Gastroesophageal sphincter (tissue), 4 donors: ENCODE measurements around the gene TEX26. TPM values are rescaled to one million over a fixed set of nuclear protein-coding genes. Genes with fewer than 3 reads are reported as not detected.

Experiments used
- ATAC-seq: fragments of 150-250 bp; one replicate; pipeline ENCODE4 v1.9.1; 2016; ENCODE audit warnings: mild to moderate bottlenecking, moderate library complexity
- H3K27ac ChIP-seq, 4 donors: fragments of 200-600 bp; sonication (generic) in 3 of 4; 1 replicate in 3 of 4; 2 replicates in 1 of 4; pipeline ENCODE4 v1.5.1; 2016 to 2019
- H3K27me3 ChIP-seq: fragments of 200-600 bp; sonication (generic); one replicate; pipeline ENCODE4 v1.5.1; 2019
- H3K36me3 ChIP-seq, 2 donors: fragments of 200-600 bp; sonication (generic); one replicate each; pipeline ENCODE4 v1.5.1; 2019; ENCODE audit warnings: control low read depth in 1 of 2
- H3K4me1 ChIP-seq, 3 donors: fragments of 200-600 bp; sonication (generic); 1 replicate in 2 of 3; 2 replicates in 1 of 3; pipeline ENCODE4 v1.5.1; 2016 to 2019; ENCODE audit warnings: control low read depth in 2 of 3
- H3K4me3 ChIP-seq, 2 donors: fragments of 200-600 bp; sonication (generic); one replicate each; pipeline ENCODE4 v1.5.1; 2019; ENCODE audit warnings: mild to moderate bottlenecking in 1 of 2, moderate library complexity in 1 of 2
- H3K9me3 ChIP-seq, 3 donors: fragments of 200-600 bp; sonication (generic); one replicate each; pipeline ENCODE4 v1.5.1; 2017 to 2019; ENCODE audit warnings: control low read depth in 2 of 3
- EP300 ChIP-seq: sonication (generic); formaldehyde crosslinking; IDR thresholded peaks from one replicate; pipeline ENCODE4 v1.6.1; 2017; ENCODE audit warnings: antibody characterized with exemption, mild to moderate bottlenecking
- POLR2A ChIP-seq, 2 donors: fragments of 450-650 bp; IDR thresholded peaks; one replicate each; pipeline ENCODE4 v1.6.1; 2017; ENCODE audit warnings: antibody characterized with exemption in 2 of 2, mild to moderate bottlenecking in 2 of 2, moderate library complexity in 1 of 2
- POLR2AphosphoS5 ChIP-seq: sonication (generic); formaldehyde crosslinking; IDR thresholded peaks from one replicate; pipeline ENCODE4 v1.6.1; 2017; ENCODE audit warnings: antibody characterized with exemption
- WGBS, 2 donors: methylation state at CpG; one replicate each; pipeline ENCODE4 v1.1.5; 2018; ENCODE audit warnings: low coverage in 1 of 2; 5-methylcytosine and 5-hydroxymethylcytosine counted together
- total RNA-seq, 4 donors: library from RNA; depleted of rRNA; stranded (reverse); fragments of >200 nt; gene quantifications; one replicate each; pipeline ENCODE4 v1.1.0, GENCODE V29; 2016
- TF ChIP-seq, protein P1 (sequence below), 4 experiments: fragments of 200-600 bp in 2 of 4; fragments of 450-650 bp in 2 of 4; sonication (generic) in 1 of 4; IDR thresholded peaks; one replicate each; pipeline ENCODE4 v1.5.1; 2017 to 2019; ENCODE audit warnings: antibody characterized with exemption in 4 of 4, mild to moderate bottlenecking in 2 of 4, moderate library complexity in 2 of 4

The TEX26 gene
- total RNA-seq, 4 donors from 2014 or later, result 0.27 to 1.7 TPM; not detected in 2

- 68 to 81% methylated on average over 4 to 8 of the region's 10 CpGs for WGBS, 2 donors
- peak overlapping the region; percentile 22 to 62 for H3K4me3 ChIP-seq
- no peaks in the 10 kb centered on the region for H3K9me3 ChIP-seq
- H3K27ac ChIP-seq, result peak overlapping the region in 3 of 4 donors; percentile 79 to 84 (median 80)
- no peak for ATAC-seq
- H3K4me1 ChIP-seq, result peaks cover 0 to 54% (median 0%) of the 10 kb centered on the region in 3 donors
- TF ChIP-seq EP300 (no peak), POLR2AphosphoS5 (no peak), POLR2A (IDR thresholded peaks at IDR 0.05) (no peak)
- TF ChIP-seq, protein P1, sequence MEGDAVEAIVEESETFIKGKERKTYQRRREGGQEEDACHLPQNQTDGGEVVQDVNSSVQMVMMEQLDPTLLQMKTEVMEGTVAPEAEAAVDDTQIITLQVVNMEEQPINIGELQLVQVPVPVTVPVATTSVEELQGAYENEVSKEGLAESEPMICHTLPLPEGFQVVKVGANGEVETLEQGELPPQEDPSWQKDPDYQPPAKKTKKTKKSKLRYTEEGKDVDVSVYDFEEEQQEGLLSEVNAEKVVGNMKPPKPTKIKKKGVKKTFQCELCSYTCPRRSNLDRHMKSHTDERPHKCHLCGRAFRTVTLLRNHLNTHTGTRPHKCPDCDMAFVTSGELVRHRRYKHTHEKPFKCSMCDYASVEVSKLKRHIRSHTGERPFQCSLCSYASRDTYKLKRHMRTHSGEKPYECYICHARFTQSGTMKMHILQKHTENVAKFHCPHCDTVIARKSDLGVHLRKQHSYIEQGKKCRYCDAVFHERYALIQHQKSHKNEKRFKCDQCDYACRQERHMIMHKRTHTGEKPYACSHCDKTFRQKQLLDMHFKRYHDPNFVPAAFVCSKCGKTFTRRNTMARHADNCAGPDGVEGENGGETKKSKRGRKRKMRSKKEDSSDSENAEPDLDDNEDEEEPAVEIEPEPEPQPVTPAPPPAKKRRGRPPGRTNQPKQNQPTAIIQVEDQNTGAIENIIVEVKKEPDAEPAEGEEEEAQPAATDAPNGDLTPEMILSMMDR (IDR thresholded peaks at IDR 0.05), result no peak
- no peaks in the 10 kb centered on the region for H3K36me3 ChIP-seq
- H3K27me3 ChIP-seq, result peaks cover 24% of the 10 kb centered on the region
Measured at GRCh38 chr13:30907121-30907861, 25.2 kb upstream of the TEX26 start.

- H3K27ac ChIP-seq, result peak overlapping the region in 3 of 4 donors; percentile 29 to 84 (median 79)
- 0 to 6% methylated on average over 3 of the region's 5 CpGs for WGBS, 2 donors
- H3K27me3 ChIP-seq, result peaks cover 24% of the 10 kb centered on the region
Measured at GRCh38 chr13:30908416-30908980, 24.0 kb upstream of the TEX26 start.

GRCh38 chr13:30910676-30911075 is 21.8 kb upstream of the TEX26 start:
- Histone ChIP-seq H3K4me3 (no peak overlapping the region), H3K4me1 (peaks cover 0 to 52% (median 0%) of the 10 kb centered on the region in 3 donors)

More at GRCh38 chr13:30908416-30908980, 24.0 kb upstream of the TEX26 start:
- no peaks in the 10 kb centered on the region for H3K36me3 ChIP-seq
- H3K9me3 ChIP-seq, result no peaks in the 10 kb centered on the region
- TF ChIP-seq POLR2A (IDR thresholded peaks at IDR 0.05) (no peak), EP300 (no peak), POLR2AphosphoS5 (no peak)
- TF ChIP-seq, protein P1 (IDR thresholded peaks at IDR 0.05), result no peak
- ATAC-seq, result peak; percentile 8
- peak overlapping the region in 1 of 2 donors; percentile 62 for H3K4me3 ChIP-seq
- H3K4me1 ChIP-seq, result peaks cover 0 to 54% (median 0%) of the 10 kb centered on the region in 3 donors

DNA sequence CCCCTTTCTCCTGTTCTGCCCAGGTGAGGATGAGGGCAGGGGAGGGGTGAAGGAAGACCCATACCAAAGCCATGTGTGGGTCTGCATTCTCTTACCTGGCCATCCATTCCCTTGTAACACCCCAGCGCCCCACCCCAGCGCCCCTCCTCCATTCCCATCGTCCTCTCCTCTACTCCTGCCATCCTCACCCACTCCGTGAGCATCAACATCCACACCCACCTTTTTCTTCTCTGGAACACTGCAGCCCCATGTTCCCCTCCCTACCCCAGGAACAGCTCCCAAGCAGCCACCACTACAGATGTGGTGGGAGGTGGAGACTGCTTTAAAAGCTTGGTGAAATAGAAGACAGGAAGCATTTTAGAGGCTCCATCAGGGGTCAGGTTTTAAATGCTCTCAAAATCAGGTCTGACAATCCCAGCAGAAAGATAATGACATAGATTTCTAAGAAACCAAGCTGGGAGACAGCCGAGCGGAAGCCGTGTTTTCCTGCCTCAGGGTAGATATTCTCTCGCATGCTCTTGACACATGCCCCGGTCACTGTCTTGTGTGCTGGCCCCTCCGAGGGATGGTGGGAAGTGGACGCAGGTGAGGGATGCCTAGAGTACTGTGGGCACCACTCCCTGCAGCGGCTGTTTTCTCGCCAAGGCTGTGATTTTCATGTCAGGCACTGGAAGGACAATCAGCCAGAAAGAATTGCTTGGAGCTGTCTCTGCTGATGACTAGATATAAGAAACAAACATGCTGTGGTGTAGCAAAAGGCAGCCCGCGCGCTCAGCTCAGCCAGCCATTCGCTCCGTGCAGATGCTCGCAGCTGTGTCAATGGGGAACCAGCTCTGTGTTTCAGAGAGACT is 16.5 kb upstream of the TEX26 start:
- Histone ChIP-seq H3K27ac (no peak overlapping the region), H3K36me3 (no peaks in the 10 kb centered on the region), H3K9me3 (no peaks in the 10 kb centered on the region), H3K27me3 (no peaks in the 10 kb centered on the region), H3K4me3 (no peak overlapping the region), H3K4me1 (peaks cover 0 to 10% (median 0%) of the 10 kb centered on the region in 3 donors)
- 82 to 87% methylated on average over 6 to 13 of the region's 19 CpGs for WGBS, 2 donors
- no peak for TF ChIP-seq EP300
- ATAC-seq, result no peak

More at GRCh38 chr13:30910676-30911075, 21.8 kb upstream of the TEX26 start:
- 60 to 94% methylated on average over 1 to 3 of the region's 3 CpGs for WGBS, 2 donors
- Histone ChIP-seq H3K9me3 (no peaks in the 10 kb centered on the region), H3K36me3 (no peaks in the 10 kb centered on the region), H3K27me3 (peaks cover 16% of the 10 kb centered on the region), H3K27ac (no peak overlapping the region)
- no peak for TF ChIP-seq EP300
- no peak for TF ChIP-seq POLR2A (IDR thresholded peaks at IDR 0.05)
- TF ChIP-seq, protein P1 (IDR thresholded peaks at IDR 0.05), result no peak
- TF ChIP-seq POLR2AphosphoS5, result no peak
- no peak for ATAC-seq

- WGBS, 2 donors, result 85 to 94% methylated on average over 3 to 6 of the region's 6 CpGs
- H3K4me1 ChIP-seq, result peaks cover 0 to 4% (median 0%) of the 10 kb centered on the region in 3 donors
Measured at GRCh38 chr13:30916991-30917390, 15.5 kb upstream of the TEX26 start.

More at GRCh38 chr13:30916991-30917390, 15.5 kb upstream of the TEX26 start:
- H3K36me3 ChIP-seq, result no peaks in the 10 kb centered on the region
- ATAC-seq, result no peak
- H3K9me3 ChIP-seq, result no peaks in the 10 kb centered on the region
- H3K27ac ChIP-seq, result no peak overlapping the region
- TF ChIP-seq POLR2AphosphoS5 (no peak), POLR2A (IDR thresholded peaks at IDR 0.05) (no peak), EP300 (no peak)
- TF ChIP-seq, protein P1 (IDR thresholded peaks at IDR 0.05), result no peak
- no peaks in the 10 kb centered on the region for H3K27me3 ChIP-seq
- H3K4me3 ChIP-seq, result no peak overlapping the region
